Measurements from ENCODE around the gene ETNK1.

The ETNK1 gene

GRCh38 chr12:22598141-22598762 lies 26.7 kb upstream of the ETNK1 start:
- Histone ChIP-seq H3K4me2 (ENCODE audit: insufficient read depth, low read length) (no peak overlapping the region), H3K9me3 (ENCODE audit: insufficient read depth, low read length, severe bottlenecking) (no peaks in the 10 kb centered on the region), H4K20me1 (ENCODE audit: insufficient read depth, low read length) (no peaks in the 10 kb centered on the region), H3K27ac (ENCODE audit: low read length) (no peak overlapping the region), H3K36me3 (ENCODE audit: insufficient read depth, low read length) (no peaks in the 10 kb centered on the region), H3K9ac (ENCODE audit: low read depth, low read length) (no peak overlapping the region), H3K4me3 (ENCODE audit: low read depth in 1 of 2, low read length in 2 of 2) (no peak overlapping the region), H3K4me1 (ENCODE audit: insufficient read depth, low read length) (no peaks in the 10 kb centered on the region), H3K27me3 (ENCODE audit: insufficient read depth, low read length, poor library complexity) (no peaks in the 10 kb centered on the region), H2AFZ (ENCODE audit: low read depth, low read length) (no peak overlapping the region), H3K79me2 (ENCODE audit: insufficient read depth, low read length) (no peaks in the 10 kb centered on the region)
- TF ChIP-seq EZH2 (IDR thresholded peaks at IDR 0.05; ENCODE audit: borderline replicate concordance, low read depth, low read length, severe bottlenecking) (no peak), CTCF (IDR thresholded peaks at IDR 0.05; ENCODE audit: borderline replicate concordance, extremely low read depth, low read length, poor library complexity, severe bottlenecking) (no peak)
- ATAC-seq (ENCODE audit: insufficient read depth, low read depth) (no peak), DNase-seq (no peak)

- Histone ChIP-seq H3K27ac (ENCODE audit: low read length) (no peak overlapping the region), H2AFZ (ENCODE audit: low read depth, low read length) (no peak overlapping the region)
Observed at GRCh38 chr12:22598763-22599161, 26.2 kb upstream of the ETNK1 start.

GRCh38 chr12:22600181-22600580 lies 24.8 kb upstream of the ETNK1 start:
- Histone ChIP-seq H3K4me1 (ENCODE audit: insufficient read depth, low read length) (no peaks in the 10 kb centered on the region), H3K4me3 (ENCODE audit: low read depth in 1 of 2, low read length in 2 of 2) (no peak overlapping the region), H3K4me2 (ENCODE audit: insufficient read depth, low read length) (no peak overlapping the region), H3K27ac (ENCODE audit: low read length) (no peak overlapping the region), H2AFZ (ENCODE audit: low read depth, low read length) (no peak overlapping the region), H3K79me2 (ENCODE audit: insufficient read depth, low read length) (no peaks in the 10 kb centered on the region), H3K36me3 (ENCODE audit: insufficient read depth, low read length) (no peaks in the 10 kb centered on the region), H3K9me3 (ENCODE audit: insufficient read depth, low read length, severe bottlenecking) (no peaks in the 10 kb centered on the region), H3K9ac (ENCODE audit: low read depth, low read length) (no peak overlapping the region), H3K27me3 (ENCODE audit: insufficient read depth, low read length, poor library complexity) (no peaks in the 10 kb centered on the region), H4K20me1 (ENCODE audit: insufficient read depth, low read length) (no peaks in the 10 kb centered on the region)
- TF ChIP-seq CTCF (IDR thresholded peaks at IDR 0.05; ENCODE audit: borderline replicate concordance, extremely low read depth, low read length, poor library complexity, severe bottlenecking) (no peak), EZH2 (IDR thresholded peaks at IDR 0.05; ENCODE audit: borderline replicate concordance, low read depth, low read length, severe bottlenecking) (no peak)
- no peak for DNase-seq
- no peak for ATAC-seq (ENCODE audit: insufficient read depth, low read depth)

More at GRCh38 chr12:22598763-22599161, 26.2 kb upstream of the ETNK1 start:
- Histone ChIP-seq H3K9ac (ENCODE audit: low read depth, low read length) (no peak overlapping the region), H3K79me2 (ENCODE audit: insufficient read depth, low read length) (no peaks in the 10 kb centered on the region), H3K4me1 (ENCODE audit: insufficient read depth, low read length) (no peaks in the 10 kb centered on the region), H3K36me3 (ENCODE audit: insufficient read depth, low read length) (no peaks in the 10 kb centered on the region), H3K27me3 (ENCODE audit: insufficient read depth, low read length, poor library complexity) (no peaks in the 10 kb centered on the region), H3K9me3 (ENCODE audit: insufficient read depth, low read length, severe bottlenecking) (no peaks in the 10 kb centered on the region), H3K4me2 (ENCODE audit: insufficient read depth, low read length) (no peak overlapping the region), H4K20me1 (ENCODE audit: insufficient read depth, low read length) (no peaks in the 10 kb centered on the region), H3K4me3 (ENCODE audit: low read depth in 1 of 2, low read length in 2 of 2) (no peak overlapping the region)
- no peak for TF ChIP-seq CTCF (IDR thresholded peaks at IDR 0.05; ENCODE audit: borderline replicate concordance, extremely low read depth, low read length, poor library complexity, severe bottlenecking)
- no peak for TF ChIP-seq EZH2 (IDR thresholded peaks at IDR 0.05; ENCODE audit: borderline replicate concordance, low read depth, low read length, severe bottlenecking)
- DNase-seq = no peak
- no peak for ATAC-seq (ENCODE audit: insufficient read depth, low read depth)

All from DND-41 (cell line).